ENCODE results near the gene VWC2L. TPM values are rescaled to one million over a fixed set of nuclear protein-coding genes. Genes with fewer than 3 reads are reported as not detected.

The VWC2L gene
- total and polyA plus RNA-seq, 2 of the 8 experiments (the other 6 are each of a cell fraction or from before 2014, with no cell fraction given): not detected

GRCh38 chr2:214574084-214574781 lies 163.4 kb downstream of the VWC2L start (continued):
- TF ChIP-seq, protein P1, sequence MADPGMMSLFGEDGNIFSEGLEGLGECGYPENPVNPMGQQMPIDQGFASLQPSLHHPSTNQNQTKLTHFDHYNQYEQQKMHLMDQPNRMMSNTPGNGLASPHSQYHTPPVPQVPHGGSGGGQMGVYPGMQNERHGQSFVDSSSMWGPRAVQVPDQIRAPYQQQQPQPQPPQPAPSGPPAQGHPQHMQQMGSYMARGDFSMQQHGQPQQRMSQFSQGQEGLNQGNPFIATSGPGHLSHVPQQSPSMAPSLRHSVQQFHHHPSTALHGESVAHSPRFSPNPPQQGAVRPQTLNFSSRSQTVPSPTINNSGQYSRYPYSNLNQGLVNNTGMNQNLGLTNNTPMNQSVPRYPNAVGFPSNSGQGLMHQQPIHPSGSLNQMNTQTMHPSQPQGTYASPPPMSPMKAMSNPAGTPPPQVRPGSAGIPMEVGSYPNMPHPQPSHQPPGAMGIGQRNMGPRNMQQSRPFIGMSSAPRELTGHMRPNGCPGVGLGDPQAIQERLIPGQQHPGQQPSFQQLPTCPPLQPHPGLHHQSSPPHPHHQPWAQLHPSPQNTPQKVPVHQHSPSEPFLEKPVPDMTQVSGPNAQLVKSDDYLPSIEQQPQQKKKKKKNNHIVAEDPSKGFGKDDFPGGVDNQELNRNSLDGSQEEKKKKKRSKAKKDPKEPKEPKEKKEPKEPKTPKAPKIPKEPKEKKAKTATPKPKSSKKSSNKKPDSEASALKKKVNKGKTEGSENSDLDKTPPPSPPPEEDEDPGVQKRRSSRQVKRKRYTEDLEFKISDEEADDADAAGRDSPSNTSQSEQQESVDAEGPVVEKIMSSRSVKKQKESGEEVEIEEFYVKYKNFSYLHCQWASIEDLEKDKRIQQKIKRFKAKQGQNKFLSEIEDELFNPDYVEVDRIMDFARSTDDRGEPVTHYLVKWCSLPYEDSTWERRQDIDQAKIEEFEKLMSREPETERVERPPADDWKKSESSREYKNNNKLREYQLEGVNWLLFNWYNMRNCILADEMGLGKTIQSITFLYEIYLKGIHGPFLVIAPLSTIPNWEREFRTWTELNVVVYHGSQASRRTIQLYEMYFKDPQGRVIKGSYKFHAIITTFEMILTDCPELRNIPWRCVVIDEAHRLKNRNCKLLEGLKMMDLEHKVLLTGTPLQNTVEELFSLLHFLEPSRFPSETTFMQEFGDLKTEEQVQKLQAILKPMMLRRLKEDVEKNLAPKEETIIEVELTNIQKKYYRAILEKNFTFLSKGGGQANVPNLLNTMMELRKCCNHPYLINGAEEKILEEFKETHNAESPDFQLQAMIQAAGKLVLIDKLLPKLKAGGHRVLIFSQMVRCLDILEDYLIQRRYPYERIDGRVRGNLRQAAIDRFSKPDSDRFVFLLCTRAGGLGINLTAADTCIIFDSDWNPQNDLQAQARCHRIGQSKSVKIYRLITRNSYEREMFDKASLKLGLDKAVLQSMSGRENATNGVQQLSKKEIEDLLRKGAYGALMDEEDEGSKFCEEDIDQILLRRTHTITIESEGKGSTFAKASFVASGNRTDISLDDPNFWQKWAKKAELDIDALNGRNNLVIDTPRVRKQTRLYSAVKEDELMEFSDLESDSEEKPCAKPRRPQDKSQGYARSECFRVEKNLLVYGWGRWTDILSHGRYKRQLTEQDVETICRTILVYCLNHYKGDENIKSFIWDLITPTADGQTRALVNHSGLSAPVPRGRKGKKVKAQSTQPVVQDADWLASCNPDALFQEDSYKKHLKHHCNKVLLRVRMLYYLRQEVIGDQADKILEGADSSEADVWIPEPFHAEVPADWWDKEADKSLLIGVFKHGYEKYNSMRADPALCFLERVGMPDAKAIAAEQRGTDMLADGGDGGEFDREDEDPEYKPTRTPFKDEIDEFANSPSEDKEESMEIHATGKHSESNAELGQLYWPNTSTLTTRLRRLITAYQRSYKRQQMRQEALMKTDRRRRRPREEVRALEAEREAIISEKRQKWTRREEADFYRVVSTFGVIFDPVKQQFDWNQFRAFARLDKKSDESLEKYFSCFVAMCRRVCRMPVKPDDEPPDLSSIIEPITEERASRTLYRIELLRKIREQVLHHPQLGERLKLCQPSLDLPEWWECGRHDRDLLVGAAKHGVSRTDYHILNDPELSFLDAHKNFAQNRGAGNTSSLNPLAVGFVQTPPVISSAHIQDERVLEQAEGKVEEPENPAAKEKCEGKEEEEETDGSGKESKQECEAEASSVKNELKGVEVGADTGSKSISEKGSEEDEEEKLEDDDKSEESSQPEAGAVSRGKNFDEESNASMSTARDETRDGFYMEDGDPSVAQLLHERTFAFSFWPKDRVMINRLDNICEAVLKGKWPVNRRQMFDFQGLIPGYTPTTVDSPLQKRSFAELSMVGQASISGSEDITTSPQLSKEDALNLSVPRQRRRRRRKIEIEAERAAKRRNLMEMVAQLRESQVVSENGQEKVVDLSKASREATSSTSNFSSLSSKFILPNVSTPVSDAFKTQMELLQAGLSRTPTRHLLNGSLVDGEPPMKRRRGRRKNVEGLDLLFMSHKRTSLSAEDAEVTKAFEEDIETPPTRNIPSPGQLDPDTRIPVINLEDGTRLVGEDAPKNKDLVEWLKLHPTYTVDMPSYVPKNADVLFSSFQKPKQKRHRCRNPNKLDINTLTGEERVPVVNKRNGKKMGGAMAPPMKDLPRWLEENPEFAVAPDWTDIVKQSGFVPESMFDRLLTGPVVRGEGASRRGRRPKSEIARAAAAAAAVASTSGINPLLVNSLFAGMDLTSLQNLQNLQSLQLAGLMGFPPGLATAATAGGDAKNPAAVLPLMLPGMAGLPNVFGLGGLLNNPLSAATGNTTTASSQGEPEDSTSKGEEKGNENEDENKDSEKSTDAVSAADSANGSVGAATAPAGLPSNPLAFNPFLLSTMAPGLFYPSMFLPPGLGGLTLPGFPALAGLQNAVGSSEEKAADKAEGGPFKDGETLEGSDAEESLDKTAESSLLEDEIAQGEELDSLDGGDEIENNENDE (IDR thresholded peaks at IDR 0.05; ENCODE audit: insufficient replicate concordance, low read length): no peak
- no peak for TF ChIP-seq TEAD4 (IDR thresholded peaks at IDR 0.05; ENCODE audit: low read depth, low read length)
- no peak for TF ChIP-seq RFX5 (IDR thresholded peaks at IDR 0.05; ENCODE audit: borderline replicate concordance, low read depth, low read length)
- no peak for TF ChIP-seq USF2 (IDR thresholded peaks at IDR 0.05; ENCODE audit: low read length)
- TF ChIP-seq BACH1 (IDR thresholded peaks at IDR 0.05; ENCODE audit: low read length): no peak
- TF ChIP-seq EGR1 (IDR thresholded peaks at IDR 0.05; ENCODE audit: borderline replicate concordance, low read depth, low read length): no peak
- TF ChIP-seq TAF7 (optimal IDR thresholded peaks at IDR 0.05; ENCODE audit: borderline replicate concordance, low read depth, low read length): no peak
- TF ChIP-seq RBBP5 (IDR thresholded peaks at IDR 0.05; ENCODE audit: borderline replicate concordance, low read depth, low read length): no peak
- no peak for TF ChIP-seq HDAC6 (IDR thresholded peaks at IDR 0.05; ENCODE audit: low read depth, low read length)
- no peak for TF ChIP-seq CEBPB (IDR thresholded peaks at IDR 0.05; ENCODE audit: low read depth, low read length)

Data from H1 (cell line).